Right lobe of liver (tissue), 6 donors: ENCODE measurements around the gene RGL1. TPM values are rescaled to one million over a fixed set of nuclear protein-coding genes. Genes with fewer than 3 reads are reported as not detected.

ENCODE experiments used
- ATAC-seq, 4 donors: fragments of 200-7000 bp; cut with Tn5 transposase; one replicate each; pipeline ENCODE4 v1.9.1; 2020; ENCODE audit warnings: mild to moderate bottlenecking in 4 of 4, moderate library complexity in 4 of 4
- DNase-seq, 3 donors: peaks; one replicate each; pipeline ENCODE4 v3.0.0-alpha.2; 2020
- H3K27ac ChIP-seq, 3 donors: fragments of 200-600 bp; one replicate each; pipeline ENCODE4 v1.8.0; 2022
- H3K27me3 ChIP-seq, 2 donors: fragments of 200-600 bp; one replicate each; pipeline ENCODE4 v1.8.0; 2022
- H3K36me3 ChIP-seq, 4 donors: fragments of 200-600 bp; sonication (generic) in 1 of 4; one replicate each; pipeline versions ENCODE4 v1.5.1 to v1.8.0; 2017 to 2022; ENCODE audit warnings: control low read depth in 1 of 4
- H3K4me1 ChIP-seq, 4 donors: fragments of 200-600 bp; sonication (generic) in 1 of 4; one replicate each; pipeline versions ENCODE4 v1.5.1 to v1.8.0; 2017 to 2022; ENCODE audit warnings: control low read depth in 1 of 4
- H3K4me3 ChIP-seq, 3 donors: fragments of 200-600 bp; one replicate each; pipeline ENCODE4 v1.8.0; 2022
- H3K9me3 ChIP-seq, 4 donors: fragments of 200-600 bp; sonication (generic) in 1 of 4; one replicate each; pipeline versions ENCODE4 v1.5.1 to v1.8.0; 2017 to 2022; ENCODE audit warnings: control low read depth in 1 of 4
- CTCF ChIP-seq, 4 donors: fragments of 200-600 bp in 3 of 4; fragments of 450-650 bp in 1 of 4; IDR thresholded peaks; one replicate each; pipeline versions ENCODE4 v1.5.1 to v1.8.0; 2016 to 2022; ENCODE audit warnings: antibody characterized with exemption in 4 of 4, mild to moderate bottlenecking in 2 of 4
- POLR2A ChIP-seq: fragments of 450-650 bp; IDR thresholded peaks from one replicate; pipeline ENCODE4 v1.6.1; 2017; ENCODE audit warnings: antibody characterized with exemption, mild to moderate bottlenecking
- WGBS: methylation state at CpG from one replicate; pipeline ENCODE4 v1.1.6; 2018; ENCODE audit warnings: low coverage, low lambda C conversion rate; ENCODE audit not compliant: insufficient coverage; ENCODE audit errors: missing lambda C conversion rate; 5-methylcytosine and 5-hydroxymethylcytosine counted together
- intact Hi-C, 2 donors: fragments of 100-400 bp; cut with DNase I; formaldehyde crosslinking; loops; one replicate each; pipeline versions ENCODE4 v1.11.2 to v1.14.1; 2022
- total RNA-seq, 6 experiments: library from RNA; depleted of rRNA in 2 of 6; stranded (reverse); fragments of >200 nt in 2 of 6; fragmentation: NEBNext Ultra II Directional in 3 of 6; extraction: Animal tissue kit (Norgen Biotek cat#: 25700) in 3 of 6; gene quantifications; one replicate each; pipeline versions ENCODE4 v1.1.0 to v1.2.4, GENCODE V29; 2016 to 2023
- donor health status: DM: no; HTN: yes; CAD: no.
- donor health status: DM: no; HTN: no; CAD: no.
- donor health status: DM: no; HTN: no; CAD: no.
- donor health status: DM: no; HTN: yes; CAD: no.
- donor health status: DM: no; HTN: yes; CAD: no.

RGL1 gene
- total RNA-seq, 6 experiments from 2014 or later: 5.5 to 13.1 (median 6.9) TPM

GRCh38 chr1:183810121-183810520 lies 5.2 kb downstream of the RGL1 start:
- Histone ChIP-seq H3K4me1 (no peaks in the 10 kb centered on the region), H3K27ac (no peak overlapping the region), H3K36me3 (no peaks in the 10 kb centered on the region), H3K4me3 (no peak overlapping the region), H3K27me3 (no peaks in the 10 kb centered on the region), H3K9me3 (no peaks in the 10 kb centered on the region)
- DNase-seq (no peak), ATAC-seq (peak; percentile 17 to 37 (median 28))
- TF ChIP-seq CTCF (IDR thresholded peaks at IDR 0.05) (no peak), POLR2A (no peak)
- WGBS: 35% methylated on average over 2 of the region's 2 CpGs
- intact Hi-C loops: no loop called here

GRCh38 chr1:183810756-183811544 lies 6.0 kb downstream of the RGL1 start:
- H3K4me1 ChIP-seq: no peaks in the 10 kb centered on the region
- H3K36me3 ChIP-seq: no peaks in the 10 kb centered on the region
- no peak for DNase-seq
- WGBS: 79% methylated on average over 4 of the region's 4 CpGs
- intact Hi-C loops: no loop called here
- no peaks in the 10 kb centered on the region for H3K27me3 ChIP-seq
- no peak for ATAC-seq
- no peak overlapping the region for H3K4me3 ChIP-seq
- no peak for TF ChIP-seq CTCF (IDR thresholded peaks at IDR 0.05)
- no peak for TF ChIP-seq POLR2A
- H3K9me3 ChIP-seq: no peaks in the 10 kb centered on the region
- H3K27ac ChIP-seq: no peak overlapping the region

GRCh38 chr1:183812128-183812527 lies 7.2 kb downstream of the RGL1 start:
- H3K4me3 ChIP-seq: no peak overlapping the region
- H3K9me3 ChIP-seq: no peaks in the 10 kb centered on the region
- DNase-seq (no peak), ATAC-seq (no peak)
- intact Hi-C loops: no loop called here
- H3K36me3 ChIP-seq: no peaks in the 10 kb centered on the region
- H3K4me1 ChIP-seq: no peaks in the 10 kb centered on the region
- WGBS: 70% methylated on average over 2 of the region's 2 CpGs
- no peaks in the 10 kb centered on the region for H3K27me3 ChIP-seq
- no peak overlapping the region for H3K27ac ChIP-seq
- TF ChIP-seq CTCF (IDR thresholded peaks at IDR 0.05): no peak
- no peak for TF ChIP-seq POLR2A

- Histone ChIP-seq H3K4me3 (no peak overlapping the region), H3K27me3 (no peaks in the 10 kb centered on the region), H3K36me3 (no peaks in the 10 kb centered on the region), H3K27ac (no peak overlapping the region), H3K9me3 (no peaks in the 10 kb centered on the region), H3K4me1 (no peaks in the 10 kb centered on the region)
- TF ChIP-seq POLR2A (no peak), CTCF (IDR thresholded peaks at IDR 0.05) (no peak)
- intact Hi-C loops: no loop called here
- WGBS: 67% methylated on average over 5 of the region's 9 CpGs
- peak in 3 of 4 donors; percentile 23 to 33 (median 24) for ATAC-seq
- no peak for DNase-seq
These were observed 8.0 kb downstream of the RGL1 start for GRCh38 chr1:183812686-183813569.
